A172 (cell line): ENCODE results near the gene SPRR2G. TPM values are rescaled to one million over a fixed set of nuclear protein-coding genes. Genes with fewer than 3 reads are reported as not detected.
"Not testable (repeated sequence)": the region's sequence is repeated elsewhere in the genome, so short reads cannot be mapped to it uniquely, and the experiment has no call there.

Experiments used
- DNase-seq: peaks from one replicate; pipeline ENCODE4 v3.0.0-alpha.2; 2015; ENCODE audit warnings: low spot score
- total RNA-seq: library from RNA; depleted of rRNA; stranded (reverse); fragments of >200 nt; shearing (Covaris generic); gene quantifications from 2 replicates; pipeline ENCODE4 v1.2.3, GENCODE V29; 2014; rRNA removed

Gene SPRR2G
- total RNA-seq: not detected in 2 replicates

DNA sequence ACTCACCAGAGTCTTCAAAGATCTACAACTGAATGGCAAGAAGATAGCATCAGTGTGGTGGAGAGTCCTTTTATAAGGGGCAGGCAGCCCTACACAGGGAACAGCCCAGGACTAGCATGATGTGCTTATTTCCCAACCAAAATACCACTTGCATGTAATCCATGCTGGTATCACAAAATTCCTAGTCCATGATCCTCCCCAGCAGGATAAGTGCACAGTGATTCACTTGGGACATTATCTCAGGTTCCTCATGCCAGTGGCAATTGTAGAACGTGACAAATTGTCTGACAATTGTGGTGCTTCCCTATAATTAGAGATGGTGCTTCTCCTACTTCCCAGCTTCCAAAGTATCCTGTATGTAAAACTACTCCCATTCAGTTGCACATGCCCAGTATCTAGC is at the start of gene SPRR2G:
Gene SPRR2G (minus strand): TSS at position 45 of the 400 bp plus-strand sequence. CDS start 780 bp downstream, outside the sequence.
- no peak for DNase-seq

DNA sequence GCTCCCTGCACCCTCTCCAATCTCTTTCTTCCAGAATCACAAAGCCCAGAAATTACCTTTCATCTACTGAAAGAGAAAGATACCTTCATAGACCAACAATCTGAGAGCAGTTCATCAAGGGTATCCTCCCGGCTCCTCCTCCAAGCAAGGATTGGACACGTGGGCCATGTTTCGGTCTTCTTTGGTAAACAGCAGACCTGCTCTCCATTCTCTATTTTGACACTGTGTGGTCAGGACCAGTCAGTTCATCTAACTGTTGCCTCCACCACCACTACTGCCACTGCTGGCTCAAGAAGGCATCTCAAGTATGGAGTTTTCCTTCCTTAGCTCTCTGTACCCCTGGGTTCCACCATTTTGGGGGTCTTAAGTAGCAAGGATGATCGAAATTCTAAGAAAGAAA is 44.5 kb upstream of the SPRR2G start:
- no peak for DNase-seq

DNA sequence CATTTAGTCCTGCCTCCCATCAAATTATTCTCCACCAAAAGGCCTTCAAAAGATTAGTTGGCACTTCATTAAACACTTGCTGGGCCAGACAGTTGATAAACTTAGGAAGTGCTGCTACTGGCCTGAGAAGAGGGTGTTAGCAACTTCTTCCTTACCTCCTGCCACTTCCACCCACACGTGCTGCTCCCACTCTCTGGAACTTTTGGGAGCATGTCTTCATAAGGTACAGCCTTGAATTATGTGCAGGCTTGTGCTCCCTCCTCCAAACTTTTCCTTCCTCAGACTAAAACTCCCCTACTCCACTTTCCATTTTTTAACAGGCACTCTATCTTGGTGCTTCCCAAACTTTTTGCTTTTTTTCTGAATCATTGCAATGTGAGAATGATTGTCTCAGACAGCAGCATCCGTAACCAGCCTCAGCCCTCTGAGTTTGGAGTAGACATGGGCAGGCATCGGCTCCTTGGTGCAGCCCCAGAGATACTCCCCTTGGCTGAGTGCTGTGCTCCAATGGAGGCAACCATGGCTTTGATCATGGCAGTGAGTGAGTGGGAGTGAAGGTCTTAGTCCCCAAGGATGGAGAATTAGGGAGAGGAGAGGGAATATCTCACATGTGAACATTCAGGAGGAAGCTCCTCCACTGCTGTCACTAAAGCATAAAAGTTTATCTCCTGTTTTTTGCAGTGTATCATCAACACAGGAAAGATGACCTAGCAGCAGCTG is 43.8 kb upstream of the SPRR2G start:
- no peak for DNase-seq

DNA sequence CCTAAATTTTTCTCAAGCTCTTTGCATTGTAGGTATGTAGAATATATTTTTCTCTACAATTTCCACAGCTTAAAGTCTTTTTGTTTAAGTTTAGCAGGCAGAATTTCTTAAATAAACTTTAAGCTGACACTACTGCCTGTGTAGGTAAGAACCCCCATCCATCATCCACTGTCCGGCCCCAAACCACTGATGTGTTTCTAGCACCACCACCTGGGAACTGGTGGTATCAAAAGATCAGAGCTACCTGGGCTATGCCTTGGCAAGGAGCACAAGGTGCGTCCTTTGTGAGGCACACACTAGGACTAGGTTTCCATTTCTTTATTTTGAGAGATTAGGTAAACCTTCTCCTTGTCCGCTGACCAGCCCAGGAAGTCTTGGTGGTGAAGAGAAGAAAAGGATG is 42.0 kb upstream of the SPRR2G start:
- DNase-seq: no peak

DNA sequence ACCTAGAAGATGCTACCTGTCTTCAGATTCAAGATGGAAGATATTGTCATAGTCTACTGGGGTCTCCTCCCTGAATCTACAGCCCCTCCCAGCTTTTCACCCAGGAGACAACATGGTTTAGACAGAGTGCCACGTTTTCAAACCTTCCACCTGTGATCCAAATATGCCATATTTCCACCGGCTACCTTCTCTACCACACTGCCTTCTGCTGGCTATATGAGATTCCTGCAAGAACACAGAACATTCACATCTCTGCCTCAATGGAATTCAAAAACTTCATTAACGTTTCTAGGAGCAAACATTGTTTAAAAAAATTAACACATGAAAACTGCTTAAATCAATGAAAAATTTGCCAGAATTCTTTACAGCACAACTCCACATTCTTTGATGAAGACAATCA is 39.7 kb upstream of the SPRR2G start:
- no peak for DNase-seq

DNA sequence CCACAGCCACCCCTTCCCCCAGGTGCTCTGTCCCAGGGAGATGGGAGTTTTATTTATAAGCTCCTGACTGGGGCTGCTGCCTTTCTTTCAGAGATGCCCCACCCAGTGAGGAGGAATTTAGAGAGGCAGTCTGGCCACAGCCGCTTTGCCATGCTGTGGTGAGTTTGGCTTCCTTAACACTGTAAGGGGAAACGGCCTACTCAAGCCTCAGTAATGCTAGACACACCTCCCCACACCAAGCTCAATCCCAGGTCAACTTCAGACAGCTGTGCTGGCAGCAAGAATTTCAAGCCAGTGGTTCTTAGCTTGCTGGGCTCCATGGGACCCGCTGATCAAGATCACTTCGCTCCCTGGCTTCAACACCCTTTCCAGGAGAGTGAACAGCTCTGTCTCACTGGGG is 37.6 kb upstream of the SPRR2G start:
- not testable (repeated sequence) for DNase-seq

DNA sequence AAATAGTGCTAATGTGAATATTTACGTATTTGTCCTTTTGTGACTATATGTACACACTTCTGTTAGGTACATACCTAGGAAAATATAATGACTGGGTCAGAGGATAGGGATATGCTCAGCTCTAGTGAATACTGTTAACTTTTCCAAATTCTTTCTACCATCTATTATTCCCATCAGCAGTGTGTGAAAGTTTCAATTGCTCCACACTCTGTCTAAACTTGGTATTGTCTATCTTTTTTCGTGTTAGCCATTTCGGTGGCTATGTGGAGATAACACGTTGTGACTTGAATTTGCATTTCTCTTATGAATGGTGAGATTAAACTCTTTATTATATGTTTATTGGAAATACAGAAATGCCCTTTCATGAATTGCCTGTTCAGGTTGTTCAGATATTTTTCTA is 29.9 kb upstream of the SPRR2G start:
- DNase-seq: no peak

DNA sequence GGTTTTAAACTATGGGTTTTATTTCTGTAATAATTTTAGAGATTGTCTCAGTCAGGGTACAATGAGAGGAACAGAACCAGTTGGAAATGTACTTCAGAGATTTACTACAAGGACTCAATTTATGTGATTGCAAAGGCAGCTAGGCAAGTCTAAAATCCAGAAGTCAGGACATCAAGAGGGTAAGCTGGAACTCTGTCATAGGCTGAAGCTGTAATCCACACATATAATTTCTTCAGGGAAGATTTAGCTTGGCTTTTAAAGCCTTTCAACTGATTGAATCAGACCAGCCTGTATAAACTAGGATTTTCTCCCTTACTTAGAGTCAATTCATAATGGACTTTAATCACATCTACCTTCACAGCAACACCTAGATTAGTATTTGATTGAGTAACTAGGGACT is 28.2 kb upstream of the SPRR2G start:
- DNase-seq: no peak

DNA sequence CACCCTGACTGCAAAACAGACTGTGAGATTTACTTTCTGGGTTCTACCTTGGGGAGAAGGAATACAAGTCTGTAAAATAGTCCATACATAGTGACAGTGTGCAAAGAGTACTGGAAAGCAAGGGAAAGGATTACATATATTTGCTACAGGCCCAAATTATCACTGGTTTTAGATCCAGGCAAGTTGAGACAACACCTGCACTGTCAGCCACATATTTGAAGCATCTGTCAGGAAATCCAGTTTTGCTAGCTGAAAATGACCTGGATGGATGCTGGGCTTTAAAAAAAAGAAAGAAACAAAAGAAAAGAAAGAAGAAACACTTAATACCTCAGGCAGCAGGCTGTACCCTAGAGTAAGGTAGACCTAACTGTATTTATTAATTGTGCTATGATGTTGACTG is 23.9 kb upstream of the SPRR2G start:
- no peak for DNase-seq

DNA sequence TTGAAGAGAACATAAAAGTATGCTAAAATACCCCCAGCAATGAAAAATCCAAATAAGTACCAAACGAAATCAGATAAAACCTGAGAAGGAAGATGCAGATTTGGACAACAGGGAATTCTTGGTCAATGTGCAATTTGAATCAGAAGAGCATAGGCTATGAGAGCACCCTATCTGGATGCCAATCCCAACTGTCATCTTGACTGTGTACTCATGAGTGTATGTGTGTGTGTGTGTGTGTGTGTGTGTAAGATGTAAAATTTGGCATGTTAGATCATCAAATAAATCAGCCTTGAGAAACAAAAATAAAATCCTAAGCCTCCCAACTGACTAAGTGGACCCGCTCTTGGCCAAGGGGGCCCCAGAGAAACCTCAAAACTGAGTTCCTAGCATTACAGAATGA is 18.0 kb upstream of the SPRR2G start:
- no peak for DNase-seq

DNA sequence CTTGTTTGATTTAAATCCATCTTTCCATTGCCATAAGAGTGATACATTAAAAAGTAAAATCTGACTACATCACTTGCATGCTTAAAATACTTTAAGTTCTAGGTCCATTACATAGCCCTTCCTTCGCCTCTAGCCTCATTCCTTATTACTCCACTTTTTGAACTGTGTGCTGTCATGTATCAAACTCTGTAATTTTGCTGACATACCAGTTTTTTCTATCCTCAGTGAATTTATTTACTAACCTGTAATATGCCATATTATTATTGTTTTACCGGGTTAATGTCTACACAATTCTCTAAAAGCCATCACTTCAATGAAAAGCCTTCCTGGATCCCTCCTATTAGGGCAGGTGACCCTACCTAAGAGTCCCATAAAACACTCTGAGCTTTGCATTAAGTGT is 4.9 kb upstream of the SPRR2G start:
- DNase-seq: no peak

DNA sequence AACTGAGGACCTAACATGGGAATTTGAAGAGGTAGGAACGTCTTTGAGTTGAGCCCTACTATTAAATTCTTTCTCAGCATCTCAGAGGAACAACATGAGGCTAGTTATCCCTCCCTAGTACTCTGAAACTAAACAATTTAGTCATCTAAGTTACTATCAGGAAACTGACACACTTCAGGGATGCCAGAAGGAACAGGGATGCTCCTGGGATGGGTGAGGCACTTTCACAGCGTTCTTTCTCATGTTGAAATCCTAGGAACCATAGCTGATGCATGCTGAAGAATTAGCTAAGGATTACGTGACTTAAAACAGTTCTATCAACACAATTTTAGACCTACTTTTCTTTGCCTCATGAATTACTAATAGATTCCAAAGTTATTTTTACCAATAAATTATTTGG is 1.8 kb upstream of the SPRR2G start:
- no peak for DNase-seq

DNA sequence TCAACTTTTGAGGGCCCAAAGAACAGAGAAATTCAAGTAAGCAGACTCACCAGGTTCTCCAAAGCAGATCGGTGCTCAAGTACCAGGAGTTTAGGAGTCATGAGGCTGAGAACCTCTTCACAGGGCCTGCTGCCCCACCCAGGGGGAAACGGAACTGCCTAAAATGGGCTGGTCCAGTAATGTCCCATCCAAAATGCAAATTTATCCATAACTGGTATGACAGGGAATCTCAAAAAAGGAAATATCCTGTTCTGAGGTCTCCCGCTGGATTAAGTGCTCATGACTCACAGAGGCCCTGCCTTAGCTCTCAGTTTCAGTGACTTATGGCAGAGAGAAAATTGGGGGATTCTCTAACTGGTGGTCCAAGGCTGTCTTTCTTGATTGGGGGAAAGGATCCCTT is 9.3 kb downstream of the SPRR2G start:
- no peak for DNase-seq

DNA sequence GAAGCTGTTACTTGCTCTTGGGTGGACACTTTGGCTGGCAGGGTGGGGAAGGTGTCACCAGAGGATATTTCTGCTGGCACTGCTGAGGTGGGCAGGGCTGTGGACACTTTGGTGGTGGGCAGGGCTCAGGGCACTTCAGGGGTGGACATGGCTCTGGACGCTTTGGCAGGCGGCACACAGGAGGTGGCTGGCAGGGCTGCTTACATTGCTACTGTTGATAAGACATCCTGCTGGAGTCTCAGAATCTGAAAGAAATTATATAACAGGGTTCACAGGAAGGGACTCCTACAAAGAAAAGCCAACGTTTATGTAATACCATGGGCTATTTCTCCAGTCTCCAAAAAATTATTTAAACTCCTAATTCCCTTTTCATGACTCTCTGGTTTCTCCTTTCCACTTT is 10.2 kb downstream of the SPRR2G start:
- DNase-seq: no peak

DNA sequence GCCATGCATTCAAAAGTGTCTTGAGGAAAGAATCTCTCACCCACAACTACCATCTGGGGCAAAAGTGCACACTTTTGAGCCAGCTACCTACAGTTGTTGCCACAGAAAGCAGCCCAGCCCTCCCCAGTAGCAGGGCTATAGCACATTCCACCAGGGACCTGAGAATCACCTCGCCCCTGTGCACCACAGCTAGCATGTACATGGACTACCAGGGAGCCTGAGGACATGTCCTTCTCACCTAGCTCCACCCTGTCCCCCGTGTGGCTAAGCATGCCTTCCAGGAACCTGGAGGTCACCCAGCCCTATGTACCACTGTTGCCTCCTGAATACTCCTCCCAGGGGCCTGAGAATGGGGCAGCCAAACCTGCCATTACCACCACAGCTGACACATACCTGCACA is 16.9 kb downstream of the SPRR2G start:
- DNase-seq: no peak

DNA sequence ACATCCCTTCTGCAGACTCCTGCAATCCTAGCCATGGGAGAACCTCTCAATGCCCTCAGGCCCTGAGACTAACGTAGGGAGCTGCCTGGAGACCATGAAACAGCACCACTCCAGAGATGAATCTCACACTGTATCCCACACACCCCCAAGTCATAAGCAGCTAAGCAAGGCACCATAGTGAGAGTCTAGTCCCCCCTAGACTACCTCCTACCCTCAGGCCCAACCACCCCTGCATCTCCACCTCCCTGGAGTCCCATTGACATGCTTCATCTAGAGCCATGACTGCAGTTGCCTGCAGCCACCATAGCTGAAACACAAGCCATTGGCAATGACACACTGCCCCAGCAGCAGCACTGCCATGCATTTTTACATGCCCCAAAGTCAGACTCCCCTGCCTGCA is 17.4 kb downstream of the SPRR2G start:
- no peak for DNase-seq

DNA sequence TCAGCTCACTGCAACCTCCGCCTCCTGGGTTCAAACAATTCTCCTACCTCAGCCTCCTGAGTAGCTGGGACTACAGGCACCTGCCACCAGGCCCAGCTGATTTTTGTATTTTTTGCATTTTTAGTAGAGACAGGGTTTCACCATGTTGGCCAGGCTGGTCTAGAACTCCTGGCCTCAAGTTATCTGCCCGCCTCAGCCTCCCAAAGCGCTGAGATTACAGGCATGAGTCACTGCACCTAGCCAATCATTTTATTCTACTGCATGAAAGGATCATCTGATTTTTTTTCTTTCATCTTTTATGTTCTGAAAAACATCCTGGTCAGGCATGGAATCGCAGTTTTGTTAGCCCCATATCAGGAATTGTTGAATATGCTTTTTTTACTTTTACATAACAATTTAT is 22.0 kb downstream of the SPRR2G start:
- DNase-seq: not testable (repeated sequence)

DNA sequence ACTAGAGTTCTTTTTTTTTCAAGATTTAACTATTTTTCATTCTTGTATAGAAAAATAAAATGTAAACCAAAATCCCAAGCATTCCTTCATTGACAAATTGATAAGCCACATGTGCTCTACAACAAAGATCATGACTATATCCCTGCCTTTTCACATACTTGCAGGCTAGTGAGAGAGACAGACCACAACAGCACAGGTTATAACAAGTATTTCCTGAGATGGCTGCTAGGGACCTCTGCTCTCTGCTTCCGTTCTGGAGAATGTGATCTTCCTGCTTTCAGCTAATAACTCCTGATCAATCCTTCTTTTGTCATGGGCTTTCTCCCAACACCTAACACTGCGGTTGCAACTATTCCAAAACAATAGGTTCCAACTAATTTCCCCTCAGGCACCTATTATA is 23.4 kb downstream of the SPRR2G start:
- DNase-seq: no peak

DNA sequence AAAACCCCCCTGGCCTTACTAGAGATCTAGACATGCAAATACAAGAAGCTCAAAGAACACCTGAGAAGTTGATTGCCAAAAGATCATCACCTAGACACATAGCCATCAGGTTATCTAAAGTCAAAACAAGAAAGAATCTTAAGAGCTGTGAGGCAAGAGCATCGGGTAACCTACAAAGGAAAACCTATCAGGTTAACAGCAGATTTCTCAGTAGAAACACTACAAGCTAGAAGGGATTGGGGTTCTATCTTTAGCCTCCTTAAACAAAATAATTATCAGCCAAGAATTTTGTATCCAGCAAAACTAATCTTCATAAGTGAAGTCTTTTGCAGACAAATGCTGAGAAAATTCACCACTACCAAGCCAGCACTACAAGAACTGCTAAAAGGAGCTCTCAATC is 25.2 kb downstream of the SPRR2G start:
- no peak for DNase-seq

DNA sequence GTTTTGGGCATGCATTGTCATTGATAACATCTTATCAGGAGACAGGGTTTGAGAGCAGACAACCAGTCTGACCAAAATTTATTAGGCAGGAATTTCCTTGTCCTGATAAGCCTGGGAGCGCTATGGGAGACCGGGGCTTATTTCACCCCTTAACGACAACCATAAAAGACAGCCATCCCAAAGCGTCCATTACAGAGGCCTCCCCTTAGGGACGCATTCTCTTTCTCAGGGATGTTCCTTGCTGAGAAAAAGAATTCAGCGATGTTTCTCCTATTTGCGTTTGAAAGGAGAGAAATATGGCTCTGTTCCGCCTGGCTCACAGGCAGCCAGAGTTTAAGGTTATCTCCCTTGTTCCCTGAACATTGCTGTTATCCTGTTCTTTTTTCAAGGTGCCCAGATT is 26.9 kb downstream of the SPRR2G start:
- DNase-seq: not testable (repeated sequence)

DNA sequence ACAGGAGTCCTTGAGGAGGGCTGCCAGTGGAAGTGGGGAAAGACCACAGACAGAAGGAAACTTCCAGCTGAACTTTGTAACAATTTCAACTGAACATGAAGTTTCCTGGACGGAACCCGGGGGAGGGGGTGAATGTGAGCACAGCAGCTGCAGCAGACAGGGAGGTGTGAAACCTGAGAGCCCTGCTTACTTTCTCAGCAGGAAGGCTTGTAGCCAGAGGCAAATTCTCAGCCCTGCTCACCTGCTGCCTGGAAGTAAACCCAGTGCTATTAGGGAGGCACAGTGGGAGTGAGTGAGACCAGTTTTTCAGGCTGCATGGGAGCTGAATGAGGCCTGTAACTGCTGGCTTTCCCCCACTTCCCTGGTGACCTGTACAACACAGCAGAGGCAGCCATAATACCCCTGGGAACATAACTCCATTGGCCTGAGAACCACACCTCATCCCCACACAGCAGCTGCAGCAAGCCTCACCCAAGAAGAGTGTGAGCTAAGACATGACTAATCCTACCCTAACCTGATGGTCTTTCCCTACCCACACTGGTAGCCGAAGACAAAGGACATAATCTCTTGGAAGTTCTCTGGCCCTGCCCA is 27.8 kb downstream of the SPRR2G start:
- no peak for DNase-seq

DNA sequence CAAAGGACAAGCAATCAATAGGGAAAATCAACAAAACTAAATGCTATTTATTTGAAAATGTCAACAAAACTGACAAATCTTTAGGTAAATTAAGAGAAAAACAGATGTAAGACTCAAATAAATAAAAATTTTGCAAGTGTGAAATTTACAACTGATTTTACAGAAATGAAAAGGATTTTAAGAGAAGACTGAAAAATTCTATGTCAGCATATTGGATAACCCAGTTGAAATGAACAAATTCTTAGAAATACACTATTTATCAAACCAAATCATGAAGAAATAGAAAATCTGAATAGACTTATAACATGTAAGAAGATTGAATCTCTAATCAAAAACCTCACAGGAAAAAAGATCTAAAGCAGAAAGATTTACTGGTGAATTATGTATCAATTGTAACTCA is 29.7 kb downstream of the SPRR2G start:
- DNase-seq: no peak

DNA sequence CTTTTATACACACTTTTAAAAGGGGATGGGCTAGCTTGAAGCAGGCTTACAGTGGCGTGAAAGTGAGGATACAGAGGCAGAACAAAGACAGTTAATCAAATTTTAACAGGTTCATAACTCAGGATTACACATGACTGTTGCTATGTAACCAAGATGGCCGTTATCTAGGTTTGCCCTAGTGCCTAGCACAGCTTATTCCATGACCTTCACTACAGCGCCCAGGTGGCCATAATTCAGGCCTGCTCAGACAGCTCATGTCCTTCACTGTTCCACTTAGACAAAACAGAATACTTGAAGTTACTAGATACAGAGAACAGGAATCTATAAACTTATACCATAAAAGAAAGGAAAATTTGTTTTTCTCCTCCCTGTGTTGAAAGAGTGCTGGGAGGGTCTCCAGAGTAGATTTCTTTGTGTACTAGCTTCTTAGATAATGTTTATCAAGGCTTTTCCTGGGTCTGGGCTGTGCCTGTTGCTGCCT is 31.2 kb downstream of the SPRR2G start:
- no peak for DNase-seq

DNA sequence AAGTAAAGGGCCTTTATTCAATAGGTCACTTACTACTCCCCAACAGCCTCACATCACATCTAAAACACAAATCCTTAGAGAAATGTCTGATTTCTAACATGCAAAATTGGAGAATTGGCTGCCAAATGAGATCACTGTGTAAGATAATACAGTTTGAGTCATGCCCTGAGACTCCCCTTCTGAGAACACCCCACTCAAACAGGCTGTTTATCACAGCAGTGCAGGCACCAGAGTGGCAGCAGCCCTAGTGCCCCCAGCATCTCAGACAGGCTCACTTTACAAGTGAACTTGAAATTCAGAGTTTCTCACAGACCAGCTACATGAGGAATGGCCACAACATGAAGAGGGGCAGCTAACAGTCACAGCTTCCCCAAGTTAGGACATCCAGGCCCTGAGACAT is 35.4 kb downstream of the SPRR2G start:
- DNase-seq: not testable (repeated sequence)
